ENCODE measurements around the gene SZRD1.
"Not testable (repeated sequence)": the region's sequence is repeated elsewhere in the genome, so short reads cannot be mapped to it uniquely, and the experiment has no call there.

- TF ChIP-seq, protein P1, sequence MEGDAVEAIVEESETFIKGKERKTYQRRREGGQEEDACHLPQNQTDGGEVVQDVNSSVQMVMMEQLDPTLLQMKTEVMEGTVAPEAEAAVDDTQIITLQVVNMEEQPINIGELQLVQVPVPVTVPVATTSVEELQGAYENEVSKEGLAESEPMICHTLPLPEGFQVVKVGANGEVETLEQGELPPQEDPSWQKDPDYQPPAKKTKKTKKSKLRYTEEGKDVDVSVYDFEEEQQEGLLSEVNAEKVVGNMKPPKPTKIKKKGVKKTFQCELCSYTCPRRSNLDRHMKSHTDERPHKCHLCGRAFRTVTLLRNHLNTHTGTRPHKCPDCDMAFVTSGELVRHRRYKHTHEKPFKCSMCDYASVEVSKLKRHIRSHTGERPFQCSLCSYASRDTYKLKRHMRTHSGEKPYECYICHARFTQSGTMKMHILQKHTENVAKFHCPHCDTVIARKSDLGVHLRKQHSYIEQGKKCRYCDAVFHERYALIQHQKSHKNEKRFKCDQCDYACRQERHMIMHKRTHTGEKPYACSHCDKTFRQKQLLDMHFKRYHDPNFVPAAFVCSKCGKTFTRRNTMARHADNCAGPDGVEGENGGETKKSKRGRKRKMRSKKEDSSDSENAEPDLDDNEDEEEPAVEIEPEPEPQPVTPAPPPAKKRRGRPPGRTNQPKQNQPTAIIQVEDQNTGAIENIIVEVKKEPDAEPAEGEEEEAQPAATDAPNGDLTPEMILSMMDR (IDR thresholded peaks at IDR 0.05; ENCODE audit: extremely low read depth in 1 of 2, insufficient read depth in 1 of 2, low read depth in 1 of 2, low read length in 2 of 2) = not testable (repeated sequence)
- TF ChIP-seq EZH2 (IDR thresholded peaks at IDR 0.05; ENCODE audit: borderline replicate concordance, low read depth, low read length, severe bottlenecking); JUN (IDR thresholded peaks at IDR 0.05; ENCODE audit: borderline replicate concordance, insufficient read depth, insufficient read length, low read depth); POLR2A (IDR thresholded peaks at IDR 0.05; ENCODE audit: low read depth, low read length); POLR2AphosphoS5 (IDR thresholded peaks at IDR 0.05; ENCODE audit: insufficient read depth, low read depth, low read length): not testable (repeated sequence)
- TF ChIP-seq, protein P2, sequence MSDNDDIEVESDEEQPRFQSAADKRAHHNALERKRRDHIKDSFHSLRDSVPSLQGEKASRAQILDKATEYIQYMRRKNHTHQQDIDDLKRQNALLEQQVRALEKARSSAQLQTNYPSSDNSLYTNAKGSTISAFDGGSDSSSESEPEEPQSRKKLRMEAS (IDR thresholded peaks at IDR 0.05; ENCODE audit: insufficient read depth, insufficient read length) = not testable (repeated sequence)
Measured at GRCh38 chr1:16343276-16343675, 23.8 kb upstream of the SZRD1 start.

Data from endothelial cell of umbilical vein (primary cell).